ENCODE measurements around the gene FSCN2. TPM values are rescaled to one million over a fixed set of nuclear protein-coding genes. Genes with fewer than 3 reads are reported as not detected.

The FSCN2 gene
- total RNA-seq, 4 donors from 2014 or later = 0.46 to 2.7 (median 1.8) TPM

DNA sequence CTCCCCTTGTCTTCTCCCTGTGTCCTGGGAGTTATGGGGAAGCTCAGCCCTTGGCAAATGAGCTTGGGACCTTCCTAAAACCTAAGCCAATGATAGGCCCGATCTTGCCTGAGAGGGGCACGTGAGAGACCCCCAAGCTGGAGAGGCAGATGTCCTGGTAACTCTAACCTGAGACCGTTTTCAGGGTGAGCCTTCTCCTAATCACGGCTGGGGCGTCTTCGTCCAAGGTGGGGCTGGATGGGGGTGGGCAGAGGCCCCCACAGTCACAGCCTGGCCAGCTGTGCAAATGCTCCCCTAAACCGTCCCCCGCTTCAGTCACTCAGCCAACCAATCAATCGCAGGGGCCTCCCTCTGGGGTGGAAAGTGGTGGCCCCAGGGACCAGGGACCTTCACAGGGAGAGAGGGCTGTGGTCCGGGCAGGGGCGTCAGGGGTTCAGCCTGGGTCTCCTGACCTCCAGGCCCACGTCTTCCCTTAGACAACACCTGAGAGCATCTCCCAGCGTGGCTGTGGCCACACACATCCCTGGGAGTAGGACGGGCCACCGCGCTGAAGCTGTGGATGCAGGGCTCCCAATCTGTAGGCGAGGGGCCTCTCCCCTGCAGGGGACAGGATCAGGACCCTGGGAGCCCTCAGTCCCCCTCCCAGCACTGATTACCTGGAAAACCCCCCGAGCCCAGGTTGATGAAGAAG is 46.2 kb upstream of the FSCN2 start:
- no peak for TF ChIP-seq CTCF (IDR thresholded peaks at IDR 0.05)
- no peak for TF ChIP-seq POLR2A (IDR thresholded peaks at IDR 0.05)
- H3K4me3 ChIP-seq (ENCODE audit: low read depth, poor library complexity, severe bottlenecking) = peak overlapping the region; percentile 25
- intact Hi-C loops (cut with DNase I; ENCODE audit: low total_unique reads) = loop anchor here (10.0 kb wide), 1 partner anchor 187 kb away; the partner anchor contains the start of gene SLC38A10
- WGBS, 2 donors = 57 to 66% methylated on average over 11 to 18 of the region's 18 CpGs
- no peak for DNase-seq (ENCODE audit: low spot score in 2 of 2)

- no peak overlapping the region for H3K4me3 ChIP-seq (ENCODE audit: low read depth, poor library complexity, severe bottlenecking)
- no peak for DNase-seq (ENCODE audit: low spot score in 2 of 2)
- TF ChIP-seq POLR2A (IDR thresholded peaks at IDR 0.05) (no peak), CTCF (IDR thresholded peaks at IDR 0.05) (no peak)
- WGBS, 2 donors = 70% methylated on average over 11 of the region's 11 CpGs
- intact Hi-C loops (cut with DNase I; ENCODE audit: low total_unique reads) = loop anchor here (10.0 kb wide), 1 partner anchor 188 kb away; the partner anchor contains the start of gene SLC38A10
Measured at GRCh38 chr17:81482673-81483072, 45.5 kb upstream of the FSCN2 start.

DNA sequence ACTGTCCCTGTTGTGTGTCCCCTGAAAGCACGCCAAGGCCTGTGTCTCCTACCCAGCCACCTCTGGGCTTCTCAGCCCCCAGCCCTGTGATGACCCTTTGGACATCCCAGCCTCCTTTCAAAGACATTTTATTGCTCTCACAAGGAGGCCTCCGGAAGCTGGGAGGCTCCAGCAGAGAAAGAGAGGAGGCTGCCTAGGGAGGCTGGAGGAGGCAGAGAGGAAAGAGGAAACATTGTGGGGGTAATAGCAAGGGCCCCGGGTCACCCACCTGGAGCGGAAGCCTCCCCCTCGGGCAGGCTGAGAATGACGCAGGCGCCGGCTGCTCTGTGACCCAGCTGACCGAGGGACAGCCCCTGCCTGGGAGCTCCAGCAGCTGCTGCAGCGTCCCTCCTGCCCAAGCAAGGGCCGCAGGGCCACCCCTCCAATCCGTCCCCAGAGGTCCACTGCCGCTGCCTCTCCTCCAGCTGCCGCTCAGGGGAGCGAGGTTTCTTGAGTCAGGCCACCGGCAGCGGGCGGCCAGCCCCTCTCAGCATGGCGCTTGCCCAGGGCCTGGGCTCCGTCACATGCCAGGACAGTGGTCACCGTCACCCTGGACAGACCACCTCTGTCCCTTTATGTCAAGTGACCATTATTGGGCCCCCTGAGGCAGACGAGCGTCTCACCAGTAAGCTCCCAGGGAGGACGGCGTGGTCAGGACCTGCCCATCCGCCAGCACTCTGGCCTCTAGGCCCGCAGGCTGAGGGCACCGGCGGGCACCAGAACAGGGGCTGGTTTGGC is 44.9 kb upstream of the FSCN2 start:
- TF ChIP-seq CTCF (IDR thresholded peaks at IDR 0.05) (no peak), POLR2A (IDR thresholded peaks at IDR 0.05) (no peak)
- intact Hi-C loops (cut with DNase I; ENCODE audit: low total_unique reads) = loop anchor here (10.0 kb wide), 1 partner anchor 188 kb away; the partner anchor contains the start of gene SLC38A10
- WGBS, 2 donors = 58 to 70% methylated on average over 21 to 23 of the region's 29 CpGs
- no peak overlapping the region for H3K4me3 ChIP-seq (ENCODE audit: low read depth, poor library complexity, severe bottlenecking)
- no peak for DNase-seq (ENCODE audit: low spot score in 2 of 2)

DNA sequence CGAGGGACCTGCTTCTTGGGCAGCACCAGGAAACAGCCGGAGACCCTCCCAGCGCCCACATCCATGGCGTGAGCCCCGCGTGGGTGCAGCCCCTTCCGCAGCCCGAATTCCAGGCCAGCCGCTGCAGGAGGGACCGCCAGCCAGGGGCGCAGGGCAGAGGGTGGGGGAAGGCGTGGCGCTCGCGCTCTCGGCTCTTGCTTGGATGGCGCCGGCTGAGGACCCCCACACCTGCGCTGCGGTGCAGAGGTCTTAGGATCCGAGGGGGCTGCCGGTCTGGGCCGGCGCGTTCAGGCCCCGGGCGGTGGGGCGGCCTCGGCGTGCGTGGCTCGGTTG is 44.3 kb upstream of the FSCN2 start:
- WGBS, 2 donors = 8% methylated on average over 20 of the region's 32 CpGs; no CpG with 5 or more reads in 1 of the 2 donors

GRCh38 chr17:81484195-81484979 is 43.8 kb upstream of the FSCN2 start:
- TF ChIP-seq POLR2A (IDR thresholded peaks at IDR 0.05) (no peak), CTCF (IDR thresholded peaks at IDR 0.05) (peak in 2 of 3 donors; percentile 70 to 86)
- intact Hi-C loops (cut with DNase I; ENCODE audit: low total_unique reads) = loop anchor here (2.0 to 10.0 kb wide), 2 partner anchors 190 to 232 kb away; partner anchors contain the start of gene SLC38A10

More for the DNA sequence above, 44.3 kb upstream of the FSCN2 start:
- DNase-seq (ENCODE audit: low spot score in 2 of 2) = no peak
- intact Hi-C loops (cut with DNase I; ENCODE audit: low total_unique reads) = loop anchor here (2.0 to 10.0 kb wide), 2 partner anchors 189 to 231 kb away; partner anchors contain the start of gene SLC38A10
- TF ChIP-seq POLR2A (IDR thresholded peaks at IDR 0.05) = no peak
- no peak overlapping the region for H3K4me3 ChIP-seq (ENCODE audit: low read depth, poor library complexity, severe bottlenecking)

More at GRCh38 chr17:81484195-81484979, 43.8 kb upstream of the FSCN2 start:
- peak; percentile 75 to 96 for DNase-seq (ENCODE audit: low spot score in 2 of 2)
- H3K4me3 ChIP-seq (ENCODE audit: low read depth, poor library complexity, severe bottlenecking) = no peak overlapping the region
- 8 to 9% methylated on average over 27 to 31 of the region's 60 CpGs for WGBS, 2 donors

All from lower leg skin (tissue), 4 donors.